SK-N-SH (cell line): ENCODE results near the gene ID2. TPM values are rescaled to one million over a fixed set of nuclear protein-coding genes. Genes with fewer than 3 reads are reported as not detected.

ENCODE experiments used
- CTCF ChIA-PET: fragments of 300-600, 350-600 bp; formaldehyde crosslinking; extraction: SDS; loops from one replicate; lab custom pipeline; 2021; lab: Yijun Ruan, JAX
- POLR2A ChIA-PET: fragments of 350-600 bp; sonication (Branson Sonifier 250); formaldehyde crosslinking; extraction: SDS; loops from one replicate; lab custom pipeline; 2020; ENCODE audit warnings: antibody characterized with exemption, inconsistent platforms; lab: Yijun Ruan, JAX
- DNase-seq: peaks from one replicate; pipeline ENCODE4 v3.0.0; 2012
- H2AFZ ChIP-seq: fragments of 200-600 bp; sonication (generic); 2 replicates; pipeline ENCODE4 v1.8.1; 2016; ENCODE audit warnings: antibody characterized with exemption, mild to moderate bottlenecking, low read depth
- H3F3A ChIP-seq: fragments of 200-600 bp; sonication (generic); replicated peaks from 2 replicates; pipeline ENCODE3; 2016; ENCODE audit warnings: antibody characterized with exemption, mild to moderate bottlenecking; ENCODE audit not compliant: insufficient read depth
- H3K27ac ChIP-seq, 2 experiments: fragments of 200-500 bp in 1 of 2; fragments of 200-600 bp in 1 of 2; sonication (Bioruptor generic) in 1 of 2; sonication (generic), shearing (Covaris generic) in 1 of 2; 2 replicates each; pipeline versions ENCODE4 v1.5.1 to v1.6.1; 2014 to 2016; ENCODE audit warnings: low read depth in 2 of 2, inconsistent platforms in 1 of 2, low read length in 1 of 2, mild to moderate bottlenecking in 1 of 2, mixed read lengths in 1 of 2
- H3K27me3 ChIP-seq: fragments of 200-600 bp; sonication (generic), shearing (Covaris generic); 2 replicates; pipeline ENCODE4 v1.6.1; 2016; ENCODE audit warnings: mixed run types; ENCODE audit not compliant: insufficient read depth
- H3K36me3 ChIP-seq, 2 experiments: fragments of 200-500 bp in 1 of 2; fragments of 200-600 bp in 1 of 2; sonication (Bioruptor generic) in 1 of 2; sonication (generic) in 1 of 2; replicated peaks in 1 of 2; 2 replicates each; pipeline versions ENCODE3 to v1.5.1; 2014 to 2016; ENCODE audit warnings: low read length in 1 of 2, mild to moderate bottlenecking in 1 of 2; ENCODE audit not compliant: insufficient read depth in 2 of 2, control insufficient read depth in 1 of 2
- H3K4me1 ChIP-seq, 2 experiments: fragments of 200-500 bp in 1 of 2; fragments of 200-600 bp in 1 of 2; sonication (Bioruptor generic) in 1 of 2; sonication (generic), shearing (Covaris generic) in 1 of 2; 2 replicates each; pipeline versions ENCODE4 v1.5.1 to v1.6.1; 2014 to 2016; ENCODE audit warnings: low read depth in 1 of 2, low read length in 1 of 2, mixed run types in 1 of 2; ENCODE audit not compliant: insufficient read depth in 2 of 2, control insufficient read depth in 1 of 2
- H3K4me2 ChIP-seq: fragments of 200-600 bp; sonication (generic), shearing (Covaris generic); 2 replicates; pipeline ENCODE4 v1.6.1; 2017; ENCODE audit warnings: mixed run types
- H3K4me3 ChIP-seq, 2 experiments: fragments of 200-500 bp in 1 of 2; fragments of 200-600 bp in 1 of 2; sonication (Bioruptor generic) in 1 of 2; sonication (generic), shearing (Covaris generic) in 1 of 2; 2 replicates each; pipeline versions ENCODE4 v1.5.1 to v1.8.1; 2014 to 2016; ENCODE audit warnings: low read depth in 2 of 2, inconsistent platforms in 1 of 2, low read length in 1 of 2, mild to moderate bottlenecking in 1 of 2, mixed read lengths in 1 of 2, moderate library complexity in 1 of 2
- H3K79me2 ChIP-seq: fragments of 200-600 bp; sonication (generic); 2 replicates; pipeline ENCODE4 v1.8.1; 2017; ENCODE audit warnings: mild to moderate bottlenecking; ENCODE audit not compliant: insufficient read depth
- H3K9ac ChIP-seq: fragments of 200-600 bp; sonication (generic); 2 replicates; pipeline ENCODE4 v1.6.1; 2017; ENCODE audit warnings: mixed run types
- H3K9me2 ChIP-seq: fragments of 200-600 bp; sonication (generic); 2 replicates; pipeline ENCODE4 v1.6.1; 2017; ENCODE audit warnings: mixed run types
- H3K9me3 ChIP-seq: fragments of 200-600 bp; sonication (generic); 2 replicates; pipeline ENCODE4 v1.6.1; 2017; ENCODE audit warnings: mixed run types, mild to moderate bottlenecking, moderate library complexity
- H4K20me1 ChIP-seq: fragments of 200-600 bp; sonication (generic); 2 replicates; pipeline ENCODE4 v1.6.1; 2017; ENCODE audit warnings: mild to moderate bottlenecking, mixed run types; ENCODE audit not compliant: insufficient read depth
- CHD2 ChIP-seq: fragments of 150-350 bp; IDR thresholded peaks from 2 replicates; pipeline ENCODE4 v1.6.1; 2018; ENCODE audit warnings: low read length; ENCODE audit not compliant: partially characterized antibody
- FOXJ3 ChIP-seq: sonication (generic); formaldehyde crosslinking; IDR thresholded peaks from 2 replicates; pipeline ENCODE4 v1.5.1; 2020; ENCODE audit warnings: mild to moderate bottlenecking, missing genetic modification reagents
- FOXM1 ChIP-seq: IDR thresholded peaks from 2 replicates; pipeline ENCODE4 v1.4.0; 2012; ENCODE audit warnings: low read depth, mild to moderate bottlenecking
- GABPA ChIP-seq: IDR thresholded peaks from 2 replicates; pipeline ENCODE4 v1.4.0; 2012; ENCODE audit warnings: low read depth, mild to moderate bottlenecking
- MXI1 ChIP-seq: IDR thresholded peaks from 2 replicates; pipeline ENCODE4 v1.6.1; 2012; ENCODE audit warnings: mild to moderate bottlenecking, low read depth, low read length, improper control_type of control experiment
- NFIC ChIP-seq: IDR thresholded peaks from 2 replicates; pipeline ENCODE4 v1.4.0; 2012; ENCODE audit warnings: borderline replicate concordance
- NRF1 ChIP-seq: IDR thresholded peaks from 2 replicates; pipeline ENCODE4 v1.6.1; 2012; ENCODE audit warnings: low read depth, mild to moderate bottlenecking, low read length
- PBX3 ChIP-seq: IDR thresholded peaks from 2 replicates; pipeline ENCODE4; 2012
- POLR2AphosphoS5 ChIP-seq: IDR thresholded peaks from 2 replicates; pipeline ENCODE4 v1.6.1; 2012; ENCODE audit warnings: low read depth, low read length
- RAD21 ChIP-seq: IDR thresholded peaks from 2 replicates; pipeline ENCODE4 v1.6.1; 2012; ENCODE audit warnings: mild to moderate bottlenecking, low read length
- RFX5 ChIP-seq: IDR thresholded peaks from 2 replicates; pipeline ENCODE4 v1.6.1; 2012; ENCODE audit warnings: mild to moderate bottlenecking, improper control_type of control experiment, low read length
- SMC3 ChIP-seq: IDR thresholded peaks from 2 replicates; pipeline ENCODE4 v1.6.1; 2012; ENCODE audit warnings: low read depth, low read length, improper control_type of control experiment
- TAF1 ChIP-seq: IDR thresholded peaks from 2 replicates; pipeline ENCODE4 v1.6.1; 2012; ENCODE audit warnings: low read depth, mild to moderate bottlenecking, low read length, moderate library complexity, borderline replicate concordance
- WGBS: methylation state at CpG from one replicate; pipeline ENCODE4 v1.1.6; 2017; ENCODE audit warnings: low lambda C conversion rate; 5-methylcytosine and 5-hydroxymethylcytosine counted together
- polyA plus RNA-seq, 3 experiments: library from polyadenylated mRNA; depleted of rRNA; stranded (reverse); fragments of >200 nt; gene quantifications; 2 replicates each; pipeline ENCODE4 v1.2.3, GENCODE V29; 2012
- TF ChIP-seq, protein P1 (sequence below): fragments of 150-350 bp; IDR thresholded peaks from 2 replicates; pipeline ENCODE4 v1.6.1; 2017; ENCODE audit warnings: antibody characterized with exemption, low read length, low read depth, borderline replicate concordance
- TF ChIP-seq, protein P2 (sequence below): IDR thresholded peaks from 2 replicates; pipeline ENCODE4 v1.4.0; 2012; ENCODE audit warnings: low read depth, borderline replicate concordance
- TF ChIP-seq, protein P3 (sequence below): IDR thresholded peaks from 2 replicates; pipeline ENCODE4 v1.4.0; 2012; ENCODE audit warnings: low read depth

The ID2 gene
- polyA plus RNA-seq, 1 of the 3 experiments (the other 2 are of a cell fraction): 459 TPM

DNA sequence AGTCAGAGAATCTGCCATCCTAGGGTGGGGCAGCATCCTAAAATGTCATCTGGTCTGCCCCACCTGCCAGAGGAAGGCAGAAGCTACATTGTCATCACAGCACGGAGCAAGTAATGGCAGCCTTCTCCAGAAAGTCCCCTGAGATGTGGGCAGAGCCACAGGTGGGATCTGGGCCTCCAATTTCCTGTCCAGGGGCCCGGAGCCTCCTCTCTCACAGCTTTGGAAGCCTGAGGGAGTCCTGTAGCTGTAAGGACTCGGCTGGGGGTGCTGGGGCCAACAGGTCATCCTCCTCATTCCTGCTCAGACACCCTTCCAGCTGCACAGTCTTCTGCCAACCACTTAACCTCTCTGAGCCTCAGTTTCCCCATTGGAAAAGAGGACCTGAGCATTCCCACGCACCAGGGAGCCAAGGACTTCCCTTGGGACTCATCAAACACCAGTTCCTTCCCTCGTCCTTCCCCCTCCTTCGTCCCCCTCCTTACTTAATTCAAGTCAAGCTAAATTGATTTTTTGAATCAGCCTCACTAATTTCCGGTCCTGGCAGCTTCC lies 48.6 kb upstream of the ID2 start:
- no peaks in the 10 kb centered on the region for H3K36me3 ChIP-seq
- H3K4me2 ChIP-seq: peak overlapping the region; percentile 37; the same call in 1 of the 2 replicates
- no peaks in the 10 kb centered on the region for H3K79me2 ChIP-seq
- H3K4me1 ChIP-seq: peaks cover 0 to 10% of the 10 kb centered on the region in 2 experiments; a peak in 2 of 4 replicates
- no peaks in the 10 kb centered on the region for H3K9me2 ChIP-seq
- ChIA-PET POLR2A (no interaction called here), CTCF (interaction anchor here (0.6 kb wide), 1 partner anchor 18 kb away, joined by 3 read pairs; no protein-coding TSS in a partner anchor)
- H3K27ac ChIP-seq: no peak overlapping the region
- DNase-seq: no peak
- H3K27me3 ChIP-seq: no peaks in the 10 kb centered on the region
- TF ChIP-seq CHD2 (no peak), NRF1 (no peak), FOXM1 (no peak), FOXJ3 (CRISPR knock-in tag) (no peak), GABPA (no peak), TAF1 (no peak), POLR2AphosphoS5 (no peak), NFIC (no peak), MXI1 (no peak), RAD21 (no peak), SMC3 (no peak), RFX5 (no peak), PBX3 (no peak)
- TF ChIP-seq, protein P1, sequence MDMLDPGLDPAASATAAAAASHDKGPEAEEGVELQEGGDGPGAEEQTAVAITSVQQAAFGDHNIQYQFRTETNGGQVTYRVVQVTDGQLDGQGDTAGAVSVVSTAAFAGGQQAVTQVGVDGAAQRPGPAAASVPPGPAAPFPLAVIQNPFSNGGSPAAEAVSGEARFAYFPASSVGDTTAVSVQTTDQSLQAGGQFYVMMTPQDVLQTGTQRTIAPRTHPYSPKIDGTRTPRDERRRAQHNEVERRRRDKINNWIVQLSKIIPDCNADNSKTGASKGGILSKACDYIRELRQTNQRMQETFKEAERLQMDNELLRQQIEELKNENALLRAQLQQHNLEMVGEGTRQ: no peak
- TF ChIP-seq, protein P2, sequence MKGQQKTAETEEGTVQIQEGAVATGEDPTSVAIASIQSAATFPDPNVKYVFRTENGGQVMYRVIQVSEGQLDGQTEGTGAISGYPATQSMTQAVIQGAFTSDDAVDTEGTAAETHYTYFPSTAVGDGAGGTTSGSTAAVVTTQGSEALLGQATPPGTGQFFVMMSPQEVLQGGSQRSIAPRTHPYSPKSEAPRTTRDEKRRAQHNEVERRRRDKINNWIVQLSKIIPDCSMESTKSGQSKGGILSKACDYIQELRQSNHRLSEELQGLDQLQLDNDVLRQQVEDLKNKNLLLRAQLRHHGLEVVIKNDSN: no peak
- TF ChIP-seq, protein P3, sequence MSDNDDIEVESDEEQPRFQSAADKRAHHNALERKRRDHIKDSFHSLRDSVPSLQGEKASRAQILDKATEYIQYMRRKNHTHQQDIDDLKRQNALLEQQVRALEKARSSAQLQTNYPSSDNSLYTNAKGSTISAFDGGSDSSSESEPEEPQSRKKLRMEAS: no peak
- H2AFZ ChIP-seq: no peak overlapping the region
- no peak overlapping the region for H3K9ac ChIP-seq
- no peaks in the 10 kb centered on the region for H3K9me3 ChIP-seq
- H4K20me1 ChIP-seq: no peaks in the 10 kb centered on the region
- H3K4me3 ChIP-seq: no peak overlapping the region
- 53% methylated on average over 6 of the region's 7 CpGs for WGBS
- H3F3A ChIP-seq: no peaks in the 10 kb centered on the region
